GM19324 (cell line): ENCODE results near the gene PTPN5.
A peak's percentile ranks its signal among the peaks of the same experiment; 100 is the strongest.

ENCODE experiments used
- ATAC-seq: cut with Tn5 transposase; IDR thresholded peaks from one replicate; pipeline ENCODE4 v1.9.1; 2021; ENCODE audit warnings: mild to moderate bottlenecking, moderate library complexity; ENCODE audit not compliant: unreplicated experiment, low FRiP score

The PTPN5 gene

DNA sequence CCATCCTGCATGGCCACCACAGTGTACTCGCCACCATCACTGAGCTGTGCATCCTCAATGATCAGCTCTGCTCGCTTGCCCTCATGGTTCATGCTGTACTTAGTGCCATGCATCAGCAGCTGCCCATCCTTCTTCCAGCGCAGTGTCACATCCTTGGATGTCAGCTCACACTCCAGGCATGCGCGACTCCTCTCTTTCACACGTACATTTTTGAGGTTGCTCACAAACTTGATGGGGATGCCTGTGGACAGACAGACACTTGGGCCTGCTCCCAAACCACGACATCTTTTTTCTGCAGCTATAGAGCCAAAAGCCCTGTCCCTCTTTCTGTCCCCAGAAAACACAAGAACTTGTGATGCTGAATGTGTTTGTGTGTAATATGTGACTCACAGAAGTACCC lies 76.1 kb downstream of the PTPN5 start:
- ATAC-seq = no peak

- ATAC-seq = no peak
Observed at GRCh38 chr11:18714443-18714780, 77.2 kb downstream of the PTPN5 start.

DNA sequence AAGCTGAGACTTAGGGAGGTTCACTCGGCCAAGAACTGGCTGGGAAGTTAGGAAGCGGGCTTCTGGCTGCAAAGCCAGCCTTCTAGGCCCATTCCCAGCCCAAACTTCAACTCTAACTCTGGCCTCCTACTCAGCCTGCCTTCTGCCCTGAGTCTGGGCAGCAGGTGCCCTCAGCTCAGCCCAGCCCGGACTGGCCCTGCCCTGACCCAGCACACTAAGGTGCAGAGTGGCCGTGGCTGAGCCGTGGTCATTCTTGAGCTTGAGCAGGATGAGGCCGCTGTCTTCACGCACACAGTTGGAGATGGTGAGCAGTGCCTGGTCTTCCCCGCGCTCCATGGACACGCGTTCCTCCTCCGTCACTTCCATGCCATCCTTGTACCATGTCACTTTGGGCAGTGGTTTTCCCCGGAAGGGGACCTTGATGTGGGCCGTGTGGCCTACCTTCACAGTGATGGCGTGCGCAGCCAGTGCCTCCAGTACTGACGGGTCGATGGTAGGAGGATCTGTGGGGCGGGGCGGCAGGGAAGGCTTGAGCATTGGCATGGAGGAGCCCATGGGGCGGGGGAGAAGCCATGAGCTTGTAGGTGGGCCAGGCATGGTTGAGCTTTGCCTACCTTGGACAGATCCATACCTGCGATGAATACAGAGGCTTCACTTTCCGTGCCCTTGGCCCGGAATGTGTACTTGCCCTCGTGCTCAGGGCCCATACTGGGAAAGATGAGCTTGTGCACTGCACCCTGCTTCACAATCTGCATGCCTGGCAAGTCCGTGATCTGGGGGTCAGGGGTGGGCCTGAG lies 77.8 kb downstream of the PTPN5 start:
- ATAC-seq = no peak

GRCh38 chr11:18710545-18710944 lies 81.1 kb downstream of the PTPN5 start:
- no peak for ATAC-seq

DNA sequence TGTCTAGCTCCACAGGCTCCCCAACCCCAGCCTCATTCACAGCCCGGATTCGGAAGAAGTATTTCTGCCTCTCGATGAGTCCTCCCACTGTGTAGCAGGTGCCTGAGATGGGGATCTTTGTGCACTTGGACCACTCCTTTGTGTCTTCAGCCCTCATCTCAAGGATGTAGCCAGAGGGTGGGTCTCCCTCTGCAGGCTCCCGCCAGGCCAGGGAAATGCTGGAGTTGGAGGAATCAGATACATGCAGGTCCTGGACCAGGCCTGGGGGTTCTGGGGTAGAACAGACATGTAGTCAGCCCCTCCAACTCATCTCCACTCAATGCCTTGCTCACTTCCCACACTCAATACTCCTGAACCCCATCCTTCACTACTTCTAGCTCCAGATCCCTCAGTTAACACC lies 82.2 kb downstream of the PTPN5 start:
- no peak for ATAC-seq

GRCh38 chr11:18707811-18708340 lies 83.7 kb downstream of the PTPN5 start:
- no peak for ATAC-seq

- ATAC-seq = peak; percentile 45
Observed at GRCh38 chr11:18706330-18707243, 85.0 kb downstream of the PTPN5 start.

DNA sequence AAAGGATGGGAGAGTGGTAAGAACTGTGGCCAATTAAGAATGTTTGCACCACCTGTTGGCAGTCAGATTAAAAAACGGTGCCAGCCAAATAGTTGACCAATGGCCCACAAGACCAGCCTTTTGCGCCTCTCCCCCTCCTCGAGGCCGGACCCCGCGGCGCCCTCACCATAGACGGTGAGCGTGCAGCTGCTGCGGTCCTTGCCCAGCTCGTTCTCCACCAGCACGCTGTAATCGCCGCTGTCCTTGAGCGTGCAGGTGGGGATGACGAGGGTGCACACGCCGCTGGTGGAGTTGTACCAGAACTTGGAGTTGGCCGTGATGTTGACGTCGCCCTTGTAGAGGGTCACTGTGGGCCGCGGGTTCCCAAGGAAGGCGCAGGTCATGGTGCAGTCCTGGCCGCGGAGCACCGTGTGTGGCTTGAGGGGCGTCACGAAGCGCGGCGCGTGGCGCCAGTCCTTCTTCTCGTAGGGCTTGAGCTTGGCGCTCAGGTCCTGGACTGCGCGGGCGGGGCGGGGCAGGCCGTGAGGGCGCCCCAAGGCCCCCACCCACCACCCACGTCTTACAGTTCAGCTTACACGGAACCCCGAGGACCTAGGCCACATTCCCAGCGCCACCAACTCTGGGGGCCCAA lies 85.8 kb downstream of the PTPN5 start:
- ATAC-seq = no peak

GRCh38 chr11:18704698-18705097 lies 86.9 kb downstream of the PTPN5 start:
- no peak for ATAC-seq

GRCh38 chr11:18704045-18704645 lies 87.5 kb downstream of the PTPN5 start:
- no peak for ATAC-seq

GRCh38 chr11:18703001-18703763 lies 88.4 kb downstream of the PTPN5 start:
- ATAC-seq = no peak

DNA sequence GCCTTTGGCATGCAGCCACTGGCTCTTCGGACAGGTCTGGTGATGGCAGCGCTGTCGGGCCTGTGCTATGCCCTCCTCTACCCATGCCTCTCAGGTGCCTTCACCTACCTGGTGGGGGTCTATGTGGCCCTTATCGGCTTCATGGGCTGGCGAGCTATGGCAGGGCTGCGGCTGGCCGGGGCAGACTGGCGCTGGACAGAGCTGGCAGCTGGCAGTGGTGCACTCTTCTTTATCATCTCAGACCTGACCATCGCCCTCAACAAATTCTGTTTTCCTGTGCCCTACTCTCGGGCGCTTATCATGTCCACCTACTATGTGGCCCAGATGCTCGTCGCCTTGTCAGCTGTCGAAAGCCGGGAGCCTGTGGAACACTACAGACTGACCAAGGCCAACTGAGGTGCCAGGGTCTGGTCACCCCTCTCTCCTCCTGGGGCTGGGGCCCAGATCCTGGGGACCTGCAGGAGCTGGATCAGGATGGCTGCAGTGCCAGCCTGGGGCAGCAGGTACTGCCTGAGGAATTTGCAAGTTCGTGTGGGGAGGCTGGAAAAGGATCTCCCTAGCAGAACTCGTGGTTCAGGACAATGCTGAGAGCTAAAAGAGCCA lies 89.9 kb downstream of the PTPN5 start:
- no peak for ATAC-seq

- ATAC-seq = no peak
Observed at GRCh38 chr11:18700872-18701271, 90.7 kb downstream of the PTPN5 start.

GRCh38 chr11:18700375-18700774 lies 91.2 kb downstream of the PTPN5 start:
- no peak for ATAC-seq

GRCh38 chr11:18699848-18700261 lies 91.7 kb downstream of the PTPN5 start:
- ATAC-seq = no peak

GRCh38 chr11:18699269-18699596 lies 92.4 kb downstream of the PTPN5 start:
- no peak for ATAC-seq

GRCh38 chr11:18698341-18699268 lies 93.0 kb downstream of the PTPN5 start, which contains the start of gene TMEM86A:
TMEM86A (plus strand) TSS chr11:18698779; CDS start chr11:18698887, 108 bp downstream.
- peak; percentile 92 for ATAC-seq

GRCh38 chr11:18697576-18697975 lies 94.0 kb downstream of the PTPN5 start:
- no peak for ATAC-seq
